Endothelial cell (in vitro differentiated cells): ENCODE measurements around the gene KIF5C. TPM values are rescaled to one million over a fixed set of nuclear protein-coding genes. Genes with fewer than 3 reads are reported as not detected.

ENCODE experiments used
- DNase-seq: peaks from one replicate; pipeline ENCODE4 v3.0.0; 2021; ENCODE audit warnings: low spot score
- H3K27ac Mint-ChIP-seq: one replicate; pipeline ENCODE4 v1.8.0; 2021; ENCODE audit warnings: mixed read lengths, inconsistent platforms; ENCODE audit not compliant: unreplicated experiment
- H3K27me3 Mint-ChIP-seq: one replicate; pipeline ENCODE4 v1.8.0; 2021; ENCODE audit warnings: mild to moderate bottlenecking, moderate library complexity, mixed read lengths, inconsistent platforms; ENCODE audit not compliant: unreplicated experiment
- H3K36me3 Mint-ChIP-seq: one replicate; pipeline ENCODE4 v1.8.0; 2021; ENCODE audit warnings: mild to moderate bottlenecking, low read depth, mixed read lengths, inconsistent platforms; ENCODE audit not compliant: unreplicated experiment
- H3K4me1 Mint-ChIP-seq: one replicate; pipeline ENCODE4 v1.8.0; 2021; ENCODE audit warnings: mild to moderate bottlenecking, mixed read lengths, inconsistent platforms; ENCODE audit not compliant: unreplicated experiment
- H3K4me3 Mint-ChIP-seq: one replicate; pipeline ENCODE4 v1.8.0; 2021; ENCODE audit warnings: mild to moderate bottlenecking, mixed read lengths, inconsistent platforms; ENCODE audit not compliant: unreplicated experiment
- H3K9me3 Mint-ChIP-seq: one replicate; pipeline ENCODE4 v1.8.0; 2021; ENCODE audit warnings: mixed read lengths, inconsistent platforms; ENCODE audit not compliant: unreplicated experiment
- CTCF ChIP-seq: fragments of 200-600 bp; sonication (generic); IDR thresholded peaks from one replicate; pipeline ENCODE4 v1.5.0; 2021; ENCODE audit warnings: antibody characterized with exemption; ENCODE audit not compliant: unreplicated experiment
- total RNA-seq: library from RNA; stranded (reverse); fragmentation: NEBNext Ultra II Directional; extraction: Animal tissue kit (Norgen Biotek cat#: 25700); gene quantifications from one replicate; pipeline ENCODE4 v1.2.1, GENCODE V29; 2021; ENCODE audit not compliant: unreplicated experiment

The KIF5C gene
- total RNA-seq, 1 donor from 2014 or later: 50.6 TPM

GRCh38 chr2:148960483-148960882 lies 85.5 kb downstream of the KIF5C start:
- H3K4me3 Mint-ChIP-seq: no peak overlapping the region
- no peak overlapping the region for H3K27ac Mint-ChIP-seq
- no peaks in the 10 kb centered on the region for H3K4me1 Mint-ChIP-seq
- peaks cover 35% of the 10 kb centered on the region for H3K36me3 Mint-ChIP-seq
- TF ChIP-seq CTCF: no peak
- H3K9me3 Mint-ChIP-seq: no peaks in the 10 kb centered on the region
- peaks cover 6% of the 10 kb centered on the region for H3K27me3 Mint-ChIP-seq
- no peak for DNase-seq

GRCh38 chr2:148963461-148963860 lies 88.4 kb downstream of the KIF5C start:
- no peak overlapping the region for H3K27ac Mint-ChIP-seq
- H3K27me3 Mint-ChIP-seq: peaks cover 6% of the 10 kb centered on the region
- no peak overlapping the region for H3K4me3 Mint-ChIP-seq
- DNase-seq: no peak
- no peaks in the 10 kb centered on the region for H3K9me3 Mint-ChIP-seq
- TF ChIP-seq CTCF: no peak
- H3K4me1 Mint-ChIP-seq: no peaks in the 10 kb centered on the region
- H3K36me3 Mint-ChIP-seq: peaks cover 36% of the 10 kb centered on the region

- TF ChIP-seq CTCF: no peak
- no peak for DNase-seq
- no peaks in the 10 kb centered on the region for H3K9me3 Mint-ChIP-seq
- H3K4me1 Mint-ChIP-seq: no peaks in the 10 kb centered on the region
- H3K4me3 Mint-ChIP-seq: no peak overlapping the region
- H3K36me3 Mint-ChIP-seq: peaks cover 36% of the 10 kb centered on the region
- no peak overlapping the region for H3K27ac Mint-ChIP-seq
- peaks cover 6% of the 10 kb centered on the region for H3K27me3 Mint-ChIP-seq
Measured at GRCh38 chr2:148965623-148966437, 90.8 kb downstream of the KIF5C start.

- peaks cover 5% of the 10 kb centered on the region for H3K27me3 Mint-ChIP-seq
- H3K4me1 Mint-ChIP-seq: no peaks in the 10 kb centered on the region
- H3K9me3 Mint-ChIP-seq: no peaks in the 10 kb centered on the region
- TF ChIP-seq CTCF: no peak
- H3K4me3 Mint-ChIP-seq: no peak overlapping the region
- H3K27ac Mint-ChIP-seq: no peak overlapping the region
- DNase-seq: no peak
- peaks cover 34% of the 10 kb centered on the region for H3K36me3 Mint-ChIP-seq
Measured at GRCh38 chr2:148966438-148966758, 91.4 kb downstream of the KIF5C start.

GRCh38 chr2:148967056-148967455 lies 92.0 kb downstream of the KIF5C start:
- Mint-ChIP-seq H3K27ac (no peak overlapping the region), H3K9me3 (no peaks in the 10 kb centered on the region), H3K36me3 (peaks cover 28% of the 10 kb centered on the region), H3K27me3 (peaks cover 3% of the 10 kb centered on the region), H3K4me1 (no peaks in the 10 kb centered on the region), H3K4me3 (no peak overlapping the region)
- TF ChIP-seq CTCF: no peak
- DNase-seq: no peak
